GM18499 (cell line): Measurements from ENCODE around the gene CMTM1.

Source experiments
- ATAC-seq: cut with Tn5 transposase; IDR thresholded peaks from one replicate; pipeline ENCODE4 v1.9.1; 2021; ENCODE audit warnings: moderate number of reproducible peaks; ENCODE audit not compliant: insufficient read depth, unreplicated experiment

The CMTM1 gene

GRCh38 chr16:66537236-66537635, 29.0 kb upstream of the CMTM1 start:
- ATAC-seq, result no peak

DNA sequence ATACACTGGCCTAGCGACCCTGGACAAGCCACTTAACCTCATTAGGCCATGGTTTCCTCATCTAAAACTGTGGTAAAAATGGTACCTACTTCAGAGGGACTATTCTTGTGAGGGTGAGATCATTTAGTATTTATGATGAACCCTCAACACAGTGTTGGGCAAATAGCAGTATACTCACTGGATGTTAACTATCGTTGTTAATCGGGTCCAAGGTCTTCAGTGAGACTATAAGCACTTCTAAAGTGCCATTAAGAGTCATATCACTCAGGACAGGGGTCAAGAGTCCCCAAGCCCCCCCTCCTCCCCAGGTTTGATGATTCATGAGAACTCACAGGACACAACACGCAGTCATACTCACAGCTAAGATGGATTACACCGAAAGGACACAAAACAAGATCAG, 27.3 kb upstream of the CMTM1 start:
- no peak for ATAC-seq

DNA sequence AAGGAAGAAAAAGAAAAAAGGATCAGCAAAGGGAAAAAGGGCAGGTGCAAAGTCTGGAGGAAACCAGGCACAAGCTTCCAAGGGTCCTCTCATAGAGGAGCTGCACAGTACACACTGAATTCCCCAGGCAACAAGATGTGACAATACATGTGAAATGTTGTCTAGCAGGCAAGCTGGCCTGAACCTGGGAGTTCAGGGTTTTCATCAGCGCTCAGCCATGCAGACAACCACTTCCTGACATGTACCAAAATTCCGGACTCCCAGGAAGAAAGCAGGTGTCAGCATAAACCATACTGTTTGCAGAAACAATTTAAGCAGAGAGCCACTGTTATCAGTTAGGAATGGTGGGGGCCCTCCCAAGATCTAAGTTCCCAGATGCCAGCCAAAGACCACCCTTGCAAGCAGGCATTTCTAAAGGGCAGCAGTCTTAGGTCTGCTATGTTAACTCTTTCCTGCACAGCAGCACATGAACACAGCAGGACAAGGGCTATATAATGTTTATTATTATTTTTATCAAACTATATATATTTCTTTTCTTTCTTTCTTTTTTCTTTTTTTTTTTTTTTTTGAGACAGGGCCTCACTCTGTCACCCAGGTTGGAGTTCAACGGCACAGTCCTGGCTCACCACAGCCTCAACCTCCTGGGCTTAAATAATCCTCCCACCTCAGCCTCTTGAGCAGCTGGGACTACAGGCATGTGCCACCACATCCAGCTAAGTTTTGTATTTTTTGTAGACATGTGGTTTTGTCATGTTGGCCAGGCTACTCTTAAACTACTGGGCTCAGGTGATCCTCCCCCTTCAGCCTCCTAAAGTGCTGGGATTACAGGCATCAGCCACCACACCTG, 26.4 kb upstream of the CMTM1 start:
- peak; percentile 76 for ATAC-seq

DNA sequence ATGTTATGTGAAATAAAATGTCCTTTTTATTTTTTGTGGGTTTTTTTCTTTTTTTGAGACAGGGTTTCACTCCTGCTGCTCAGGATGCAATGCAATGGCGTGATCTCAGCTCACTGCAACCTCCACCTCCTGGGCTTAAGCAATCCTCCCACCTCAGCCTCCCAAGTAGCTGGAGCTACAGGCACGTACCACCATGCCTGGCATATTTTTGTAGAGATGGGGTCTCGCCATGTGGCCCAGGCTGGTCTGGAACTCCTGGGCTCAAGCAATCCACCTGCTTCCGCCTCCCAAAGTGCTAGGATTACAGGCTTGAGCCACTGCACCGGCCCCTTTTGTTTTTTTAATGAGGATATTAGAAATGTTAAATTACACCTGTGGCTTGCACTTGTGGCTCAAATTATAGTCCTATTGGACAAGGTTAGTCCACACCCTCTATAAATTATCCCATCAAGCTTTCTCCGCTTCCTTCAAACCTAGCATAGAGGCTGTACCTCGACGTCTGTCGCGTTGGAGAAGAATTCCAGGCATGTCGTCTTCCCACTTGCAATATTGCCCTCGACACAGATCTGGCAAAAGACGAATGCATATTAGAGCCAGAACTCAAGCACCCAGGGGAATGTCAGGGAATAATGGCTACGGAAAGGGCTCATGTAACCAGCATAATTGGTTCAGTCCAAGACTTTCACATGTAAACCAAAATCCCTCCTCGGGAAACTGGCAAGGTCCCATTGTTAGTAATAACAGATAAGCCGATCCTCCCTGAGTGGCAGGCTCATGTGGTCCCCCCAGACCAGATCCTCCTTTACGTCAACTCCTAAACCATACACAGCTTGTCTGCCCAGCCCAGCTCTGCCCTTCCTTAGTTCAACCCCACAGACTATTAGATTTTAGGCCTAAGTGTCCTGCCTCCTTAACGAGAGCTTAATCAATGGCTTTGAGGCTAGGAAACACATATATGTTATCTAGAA, 24.6 kb upstream of the CMTM1 start:
- no peak for ATAC-seq

- no peak for ATAC-seq
These were observed 23.8 kb upstream of the CMTM1 start for GRCh38 chr16:66542396-66542795.

DNA sequence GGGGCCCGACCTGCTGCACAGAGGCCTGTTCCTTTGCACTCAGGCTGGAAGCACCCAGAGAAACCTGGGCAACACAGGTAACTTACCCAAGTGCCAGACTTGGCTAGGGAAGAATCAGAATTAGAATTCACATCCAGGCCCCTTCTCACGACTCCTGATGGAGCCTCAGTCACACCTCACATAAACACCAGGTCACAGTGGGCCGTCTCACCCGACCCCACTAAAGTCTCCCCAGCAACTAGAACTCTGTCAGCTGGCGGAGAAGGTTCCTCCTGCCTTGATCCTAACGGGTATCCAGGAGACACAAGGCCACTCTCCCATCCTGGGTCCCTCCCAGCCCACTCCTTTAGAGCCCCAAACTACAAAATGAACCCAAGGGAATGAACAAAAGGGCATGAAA, 22.7 kb upstream of the CMTM1 start:
- ATAC-seq, result no peak

GRCh38 chr16:66544016-66544757, 22.1 kb upstream of the CMTM1 start:
- no peak for ATAC-seq

DNA sequence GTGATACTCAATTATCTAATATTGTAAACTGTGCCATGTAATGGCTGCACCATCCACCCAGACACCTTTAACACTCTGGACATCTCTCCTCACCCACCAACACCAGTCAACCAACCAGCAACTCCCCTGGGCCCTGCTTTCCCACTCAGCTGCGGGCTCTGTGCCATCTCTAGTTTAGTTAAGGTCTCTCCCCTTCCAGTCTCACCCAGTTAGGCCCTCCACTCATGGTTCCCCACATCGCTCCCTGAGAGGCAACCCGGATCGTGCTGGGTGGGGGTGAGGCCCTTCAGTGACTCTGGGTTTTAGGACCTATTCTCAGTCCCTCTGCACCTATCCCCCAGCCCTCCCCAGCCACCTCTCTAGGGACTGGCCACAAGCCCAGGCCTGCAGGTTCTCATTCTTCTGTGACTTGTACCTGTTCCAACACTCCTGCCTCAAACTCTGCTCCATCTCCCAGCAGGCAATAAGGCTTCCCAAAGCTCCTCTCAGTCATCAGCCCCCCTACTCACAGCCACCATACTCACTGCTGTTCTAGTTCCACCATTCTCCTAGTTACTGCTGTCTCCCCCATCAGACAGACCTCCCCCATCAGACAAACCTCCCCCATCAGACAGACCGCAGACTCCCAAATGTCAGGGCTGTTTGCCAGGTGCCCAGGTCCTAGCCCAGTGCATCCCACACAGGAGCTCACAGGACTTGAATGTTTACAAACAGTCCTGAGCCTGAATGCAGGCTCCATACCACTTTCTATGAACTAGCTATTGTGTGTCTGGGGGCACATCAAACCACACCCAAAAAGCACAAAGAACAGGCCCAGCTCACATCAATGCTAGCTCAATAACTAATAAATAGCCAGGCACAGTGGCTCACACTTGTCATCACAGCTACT, 18.9 kb upstream of the CMTM1 start:
- ATAC-seq, result no peak

- no peak for ATAC-seq
These were observed 18.2 kb upstream of the CMTM1 start for GRCh38 chr16:66548068-66548467.

DNA sequence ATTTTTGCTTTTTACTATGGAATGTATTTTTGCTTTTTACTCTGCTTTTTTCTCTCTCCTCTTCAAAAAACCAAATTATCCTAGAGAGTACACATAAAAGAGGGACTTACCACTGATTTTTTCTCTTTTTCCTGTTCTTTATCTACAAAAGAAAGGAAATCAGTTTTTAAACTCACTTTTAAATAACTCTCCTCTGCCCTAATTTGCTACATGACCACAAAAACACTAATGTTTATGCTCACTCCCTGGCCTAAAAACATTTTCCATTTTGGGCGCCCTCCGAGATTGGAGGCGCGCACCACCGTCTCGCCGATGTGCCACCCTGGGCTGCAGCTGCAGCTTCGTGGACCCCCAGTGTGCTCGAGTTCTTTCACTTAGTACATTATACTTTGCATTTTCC, 17.4 kb upstream of the CMTM1 start:
- no peak for ATAC-seq

GRCh38 chr16:66549284-66550131, 16.7 kb upstream of the CMTM1 start, which contains the start of gene TK2:
TSS of gene TK2 (minus strand) at chr16:66550122. CDS start at chr16:66550061, 61 bp downstream.
- ATAC-seq, result no peak

DNA sequence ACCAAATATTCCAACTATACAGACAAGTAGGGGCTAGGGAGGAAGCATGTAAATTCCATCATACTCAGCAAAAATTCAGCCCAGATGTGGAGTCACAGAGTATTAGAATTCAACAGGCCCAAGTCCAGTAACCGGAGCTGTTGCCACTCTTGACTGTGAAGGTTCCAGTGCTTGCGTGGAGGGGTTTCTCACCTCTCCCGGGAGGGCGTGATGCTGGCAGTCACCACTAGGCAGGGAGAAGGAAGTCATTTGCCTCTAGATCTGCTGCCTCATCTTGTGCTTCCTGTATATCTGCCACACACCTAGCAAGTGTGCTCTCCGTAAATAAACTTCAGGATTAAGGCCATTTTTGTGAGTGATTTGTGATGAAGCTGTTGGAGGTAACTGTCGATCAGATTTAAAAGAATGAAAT, 14.9 kb upstream of the CMTM1 start:
- ATAC-seq, result no peak

GRCh38 chr16:66551788-66552285, 14.4 kb upstream of the CMTM1 start:
- ATAC-seq, result no peak

GRCh38 chr16:66552286-66553177, 13.7 kb upstream of the CMTM1 start, which contains the start of gene CKLF:
TSS of gene CKLF (plus strand) at chr16:66552576. CDS start at chr16:66552716, 140 bp downstream.
- ATAC-seq, result no peak

DNA sequence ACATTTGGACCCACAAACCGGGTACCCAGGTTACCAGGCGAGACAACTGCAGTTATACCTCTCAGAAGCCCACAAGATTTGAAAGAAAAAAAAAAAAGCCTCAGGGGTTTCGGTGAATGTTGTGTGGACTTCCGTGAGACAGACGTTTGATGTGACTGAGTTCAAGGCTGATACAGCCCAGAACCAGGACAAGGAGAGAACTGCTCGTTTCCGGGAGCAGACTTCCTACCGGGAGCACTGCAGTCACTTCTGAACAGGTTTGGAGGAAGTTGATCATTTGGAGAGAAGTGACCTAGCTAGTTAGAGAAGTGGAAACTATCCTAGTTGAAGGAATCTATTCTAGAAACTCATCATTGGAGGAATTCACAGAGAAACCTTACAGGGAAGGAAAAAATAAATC, 13.0 kb upstream of the CMTM1 start:
- no peak for ATAC-seq

DNA sequence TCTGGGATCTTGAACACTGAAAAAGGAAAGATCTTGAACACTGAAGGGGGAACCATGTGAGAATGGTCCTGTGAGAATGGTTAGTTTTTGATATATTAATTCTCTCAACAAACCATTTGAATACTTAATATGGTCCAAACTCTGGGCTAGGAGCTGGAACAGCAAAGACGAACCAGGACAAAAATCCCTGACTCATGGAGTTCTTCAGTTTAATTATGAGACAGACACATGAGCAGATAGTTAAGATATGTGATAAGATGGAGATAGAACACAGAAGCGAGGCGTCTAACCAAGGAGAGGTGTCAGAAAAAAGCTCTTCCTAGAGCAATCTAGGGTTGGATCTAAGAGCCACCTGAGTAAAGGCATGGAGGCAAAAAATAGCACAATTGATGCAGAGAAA, 12.2 kb upstream of the CMTM1 start:
- no peak for ATAC-seq

DNA sequence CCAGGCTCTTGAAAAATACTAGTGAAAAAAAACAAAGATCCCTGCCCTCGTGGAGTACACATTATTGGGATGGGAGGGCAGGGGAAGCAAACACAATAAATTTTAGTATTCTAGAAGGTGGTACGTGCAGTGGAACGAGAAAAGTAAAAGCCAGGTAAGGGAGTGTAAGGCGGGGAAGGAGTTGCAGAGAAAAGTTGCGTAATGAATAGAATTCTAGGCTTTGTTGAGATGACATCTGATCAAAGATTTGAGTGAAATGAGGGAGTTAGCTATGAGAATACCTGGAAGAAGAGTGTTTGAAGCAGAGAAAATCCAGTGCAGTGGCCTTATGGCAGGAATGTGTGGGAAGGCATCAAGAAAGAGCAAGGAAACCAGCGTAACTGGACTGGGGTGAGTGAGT, 11.7 kb upstream of the CMTM1 start:
- ATAC-seq, result no peak
